Skeletal muscle satellite cell (primary cell): Measurements from ENCODE around the gene GSTK1.

ENCODE experiments used
- H3K27me3 ChIP-seq: 2 replicates; pipeline ENCODE4 v1.7.0; 2013; ENCODE audit warnings: low read length; ENCODE audit not compliant: control insufficient read depth, insufficient read depth
- H3K36me3 ChIP-seq: 2 replicates; pipeline ENCODE4 v1.7.0; 2013; ENCODE audit warnings: mild to moderate bottlenecking, control low read depth, low read length; ENCODE audit not compliant: insufficient read depth
- H3K4me1 ChIP-seq: 2 replicates; pipeline ENCODE4 v1.7.0; 2013; ENCODE audit warnings: low read length; ENCODE audit not compliant: control insufficient read depth, insufficient read depth
- H3K4me2 ChIP-seq: 2 replicates; pipeline ENCODE4 v1.7.0; 2013; ENCODE audit warnings: mild to moderate bottlenecking, low read length
- H3K4me3 ChIP-seq: 2 replicates; pipeline ENCODE4 v1.7.0; 2013; ENCODE audit warnings: low read length
- H3K9ac ChIP-seq: 2 replicates; pipeline ENCODE4 v1.7.0; 2013; ENCODE audit warnings: mild to moderate bottlenecking, low read depth, low read length, moderate library complexity
- H3K9me3 ChIP-seq: replicated peaks from 2 replicates; pipeline ENCODE4 v1.7.0; 2013; ENCODE audit warnings: mild to moderate bottlenecking, control low read depth, low read length

GSTK1 gene

DNA sequence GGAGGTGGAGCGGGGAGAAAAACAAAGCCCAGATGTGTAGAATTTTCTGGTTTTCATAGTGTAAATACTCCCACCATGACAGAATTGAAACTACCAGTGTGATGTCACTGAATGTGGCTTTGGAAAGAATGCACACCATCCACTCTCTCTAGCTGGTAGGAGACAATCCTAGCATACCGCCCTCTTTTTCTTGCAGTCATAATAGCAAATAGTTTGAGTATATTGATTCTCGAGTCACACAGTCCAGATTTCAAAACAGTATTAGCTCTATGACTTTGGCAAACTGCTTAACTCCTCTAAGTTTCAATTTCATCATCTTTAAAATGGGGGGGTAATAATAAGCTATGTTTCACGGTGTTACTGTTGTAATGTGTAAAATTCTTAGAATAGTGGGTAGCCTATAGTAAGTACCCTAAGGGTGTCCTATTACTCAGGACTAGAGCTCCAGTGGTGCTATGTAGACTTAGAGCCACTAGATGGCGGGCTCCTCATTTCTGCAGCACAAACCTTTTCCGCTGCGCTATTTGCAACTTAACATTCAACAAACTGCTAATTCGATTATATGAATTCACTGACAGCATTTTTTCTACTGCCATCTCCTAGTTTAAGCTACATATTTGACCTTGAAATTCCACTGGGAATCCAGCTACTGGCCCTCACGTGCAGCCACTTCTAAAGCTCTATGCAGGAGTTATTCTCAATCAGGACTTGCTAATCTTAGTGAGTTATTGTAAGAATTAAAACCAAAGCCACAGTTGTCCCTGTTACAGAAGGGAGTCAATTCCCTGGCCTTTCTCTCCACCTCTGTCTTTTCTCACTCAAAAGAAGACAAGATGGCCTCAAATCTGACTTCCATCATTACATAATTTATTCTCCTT is 22.7 kb upstream of the GSTK1 start:
- H3K4me1 ChIP-seq = peaks cover 38% of the 10 kb centered on the region
- H3K36me3 ChIP-seq = no peaks in the 10 kb centered on the region
- peak overlapping the region; percentile 61 for H3K9ac ChIP-seq
- H3K4me3 ChIP-seq = peak overlapping the region; percentile 54
- no peaks in the 10 kb centered on the region for H3K27me3 ChIP-seq
- no peaks in the 10 kb centered on the region for H3K9me3 ChIP-seq
- peak overlapping the region; percentile 74 for H3K4me2 ChIP-seq

GRCh38 chr7:143242306-143242705 is 20.9 kb upstream of the GSTK1 start:
- H3K4me3 ChIP-seq = no peak overlapping the region
- no peaks in the 10 kb centered on the region for H3K36me3 ChIP-seq
- H3K9ac ChIP-seq = no peak overlapping the region
- no peaks in the 10 kb centered on the region for H3K9me3 ChIP-seq
- no peaks in the 10 kb centered on the region for H3K27me3 ChIP-seq
- H3K4me1 ChIP-seq = peaks cover 41% of the 10 kb centered on the region
- no peak overlapping the region for H3K4me2 ChIP-seq

DNA sequence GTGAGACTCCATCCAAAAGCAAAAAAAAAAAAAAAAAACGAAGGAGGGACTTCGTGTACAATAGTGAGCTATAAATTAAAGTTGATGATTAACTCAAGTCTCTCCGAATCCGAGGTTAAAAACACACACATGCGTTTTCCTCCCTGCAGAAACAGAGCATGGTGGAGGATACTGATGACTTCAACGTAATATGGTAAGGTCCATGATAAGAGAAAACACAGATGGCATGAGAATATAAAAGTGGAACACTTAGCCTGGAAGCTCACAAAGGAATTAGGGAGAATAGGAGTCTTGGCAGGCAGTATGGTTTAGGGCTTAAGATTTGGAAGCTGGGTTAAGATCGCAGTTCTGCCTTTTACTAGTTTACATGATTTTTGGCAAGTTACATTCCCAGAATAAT is 20.1 kb upstream of the GSTK1 start:
- Histone ChIP-seq H3K4me1 (peaks cover 40% of the 10 kb centered on the region), H3K9me3 (no peaks in the 10 kb centered on the region), H3K4me2 (no peak overlapping the region), H3K4me3 (no peak overlapping the region), H3K9ac (no peak overlapping the region), H3K36me3 (no peaks in the 10 kb centered on the region), H3K27me3 (no peaks in the 10 kb centered on the region)

GRCh38 chr7:143243614-143244013 is 19.6 kb upstream of the GSTK1 start:
- no peak overlapping the region for H3K4me3 ChIP-seq
- no peaks in the 10 kb centered on the region for H3K36me3 ChIP-seq
- no peaks in the 10 kb centered on the region for H3K27me3 ChIP-seq
- H3K9me3 ChIP-seq = no peaks in the 10 kb centered on the region
- no peak overlapping the region for H3K4me2 ChIP-seq
- H3K9ac ChIP-seq = no peak overlapping the region
- H3K4me1 ChIP-seq = peaks cover 35% of the 10 kb centered on the region

DNA sequence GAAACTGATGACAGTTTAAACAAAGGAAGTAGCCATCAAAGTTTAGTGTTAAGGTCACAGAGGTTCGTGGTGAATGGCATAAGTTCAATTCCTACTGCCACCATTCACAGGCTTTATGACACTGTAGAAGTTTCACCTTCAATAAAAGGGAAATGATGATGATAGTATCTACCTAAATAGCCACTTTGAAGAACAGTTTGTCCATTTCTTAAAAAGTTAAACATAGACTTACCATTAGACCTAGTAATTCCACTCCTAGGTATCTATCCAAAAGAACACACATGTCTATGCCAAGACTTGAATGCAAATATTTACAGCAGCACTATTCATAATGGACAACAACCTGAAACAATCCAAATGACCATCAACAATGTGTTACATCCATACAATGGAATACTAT is 18.9 kb upstream of the GSTK1 start:
- no peak overlapping the region for H3K4me2 ChIP-seq
- no peaks in the 10 kb centered on the region for H3K27me3 ChIP-seq
- no peak overlapping the region for H3K9ac ChIP-seq
- no peaks in the 10 kb centered on the region for H3K36me3 ChIP-seq
- H3K4me3 ChIP-seq = no peak overlapping the region
- peaks cover 28% of the 10 kb centered on the region for H3K4me1 ChIP-seq
- no peaks in the 10 kb centered on the region for H3K9me3 ChIP-seq

- no peak overlapping the region for H3K4me3 ChIP-seq
These were observed 18.1 kb upstream of the GSTK1 start for GRCh38 chr7:143245123-143245522.

DNA sequence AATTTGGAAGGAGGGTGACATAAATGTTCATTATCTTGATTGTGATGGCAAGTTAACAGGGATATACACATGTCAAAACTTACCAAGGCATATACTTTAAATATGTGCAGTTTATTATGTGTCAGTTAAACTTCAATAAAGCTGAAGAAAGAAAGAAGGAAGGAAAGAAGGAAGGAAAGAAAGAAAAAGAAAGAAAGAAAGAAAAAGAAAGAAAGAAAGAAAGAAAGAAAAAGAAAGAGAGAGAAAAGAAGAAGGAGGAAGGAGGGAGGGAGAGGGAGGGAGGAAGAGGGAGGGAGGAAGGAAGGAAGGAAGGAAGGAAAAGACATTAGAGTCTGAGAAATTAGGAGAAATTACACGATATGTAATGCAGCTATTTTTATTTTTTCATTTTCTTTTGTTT is 15.9 kb upstream of the GSTK1 start:
- no peak overlapping the region for H3K4me3 ChIP-seq
- no peak overlapping the region for H3K9ac ChIP-seq
- H3K27me3 ChIP-seq = no peaks in the 10 kb centered on the region
- no peaks in the 10 kb centered on the region for H3K9me3 ChIP-seq
- no peak overlapping the region for H3K4me2 ChIP-seq
- no peaks in the 10 kb centered on the region for H3K36me3 ChIP-seq
- H3K4me1 ChIP-seq = peaks cover 12% of the 10 kb centered on the region

More at GRCh38 chr7:143245123-143245522, 18.1 kb upstream of the GSTK1 start:
- Histone ChIP-seq H3K9me3 (no peaks in the 10 kb centered on the region), H3K4me2 (peak overlapping the region; percentile 11), H3K36me3 (no peaks in the 10 kb centered on the region), H3K4me1 (peaks cover 22% of the 10 kb centered on the region), H3K9ac (no peak overlapping the region), H3K27me3 (no peaks in the 10 kb centered on the region)

DNA sequence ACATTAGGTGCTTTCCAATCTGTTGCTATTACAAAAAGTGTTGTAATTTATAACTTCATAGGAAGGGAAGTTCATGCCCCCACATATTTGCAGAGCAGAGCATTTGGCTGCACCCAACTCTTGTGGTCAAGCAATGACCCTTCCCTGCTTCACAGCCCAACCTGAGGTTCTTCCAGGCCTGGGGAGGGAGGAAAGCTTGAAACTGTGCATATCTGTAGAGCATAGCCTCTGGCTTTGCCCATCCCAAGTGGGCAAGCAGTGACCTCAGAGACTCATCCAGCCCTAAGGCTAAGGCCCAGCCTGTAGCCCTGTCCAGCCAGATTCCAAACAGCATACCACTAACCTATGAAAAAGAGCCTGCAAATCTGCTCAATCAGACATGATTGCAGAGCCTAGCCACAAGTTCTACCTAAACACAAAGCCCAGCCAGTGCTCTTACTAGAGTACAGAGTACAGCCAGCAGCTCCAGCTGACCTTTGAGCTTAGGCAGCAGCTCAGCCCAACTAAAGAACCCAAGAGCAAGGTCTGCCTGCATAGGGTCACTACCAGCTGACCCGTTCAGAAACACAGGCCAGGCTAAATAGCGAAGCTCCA is 14.4 kb upstream of the GSTK1 start:
- Histone ChIP-seq H3K4me1 (peaks cover 12% of the 10 kb centered on the region), H3K4me2 (no peak overlapping the region), H3K4me3 (no peak overlapping the region), H3K27me3 (no peaks in the 10 kb centered on the region), H3K9ac (no peak overlapping the region), H3K36me3 (no peaks in the 10 kb centered on the region), H3K9me3 (no peaks in the 10 kb centered on the region)

GRCh38 chr7:143250199-143250598 is 13.0 kb upstream of the GSTK1 start:
- no peaks in the 10 kb centered on the region for H3K27me3 ChIP-seq
- peaks cover 6% of the 10 kb centered on the region for H3K4me1 ChIP-seq
- H3K9me3 ChIP-seq = no peaks in the 10 kb centered on the region
- no peak overlapping the region for H3K4me2 ChIP-seq
- H3K9ac ChIP-seq = no peak overlapping the region
- H3K4me3 ChIP-seq = no peak overlapping the region
- no peaks in the 10 kb centered on the region for H3K36me3 ChIP-seq

- Histone ChIP-seq H3K4me3 (no peak overlapping the region), H3K4me1 (no peaks in the 10 kb centered on the region), H3K27me3 (no peaks in the 10 kb centered on the region), H3K36me3 (no peaks in the 10 kb centered on the region), H3K9ac (no peak overlapping the region), H3K4me2 (no peak overlapping the region), H3K9me3 (no peaks in the 10 kb centered on the region)
These were observed 12.4 kb upstream of the GSTK1 start for GRCh38 chr7:143250822-143251221.

GRCh38 chr7:143252006-143252405 is 11.2 kb upstream of the GSTK1 start:
- no peaks in the 10 kb centered on the region for H3K9me3 ChIP-seq

DNA sequence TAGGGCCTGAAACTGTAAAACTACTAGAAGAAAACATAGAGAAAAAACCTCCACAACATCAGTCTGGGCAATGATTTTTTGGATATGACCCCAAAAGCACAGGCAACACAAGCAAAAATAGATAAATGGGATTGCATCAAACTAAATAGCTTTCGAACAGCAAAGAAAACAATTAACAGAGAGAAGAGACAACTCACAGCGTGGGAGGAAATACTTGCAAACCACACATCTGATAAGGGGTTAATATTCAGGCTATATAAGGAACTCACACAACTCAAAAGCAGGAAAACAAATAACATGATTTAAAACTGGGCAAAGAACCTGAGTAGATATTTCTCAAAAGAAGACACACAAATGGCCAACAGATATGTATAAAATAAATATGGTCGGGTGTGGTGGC is 7.7 kb upstream of the GSTK1 start:
- Histone ChIP-seq H3K27me3 (no peaks in the 10 kb centered on the region), H3K9ac (no peak overlapping the region), H3K4me2 (no peak overlapping the region), H3K9me3 (no peaks in the 10 kb centered on the region), H3K4me3 (no peak overlapping the region), H3K36me3 (no peaks in the 10 kb centered on the region), H3K4me1 (no peaks in the 10 kb centered on the region)

More at GRCh38 chr7:143252006-143252405, 11.2 kb upstream of the GSTK1 start:
- H3K27me3 ChIP-seq = no peaks in the 10 kb centered on the region
- H3K9ac ChIP-seq = no peak overlapping the region
- H3K4me3 ChIP-seq = no peak overlapping the region
- no peaks in the 10 kb centered on the region for H3K4me1 ChIP-seq
- H3K4me2 ChIP-seq = no peak overlapping the region
- H3K36me3 ChIP-seq = no peaks in the 10 kb centered on the region
